ENCODE results near the gene TERT. TPM values are rescaled to one million over a fixed set of nuclear protein-coding genes. Genes with fewer than 3 reads are reported as not detected.

The TERT gene
- total RNA-seq, 3 donors from 2014 or later = under 0.01 TPM; not detected in 2

- no peak overlapping the region for H3K27ac ChIP-seq
- H3K4me1 ChIP-seq = no peaks in the 10 kb centered on the region
- TF ChIP-seq POLR2AphosphoS5 (IDR thresholded peaks at IDR 0.05) (no peak), CTCF (IDR thresholded peaks at IDR 0.05) (no peak), POLR2A (IDR thresholded peaks at IDR 0.05) (no peak)
- intact Hi-C loops (cut with DNase I; ENCODE audit: low total_unique reads) = no loop called here
- peaks cover 11 to 21% of the 10 kb centered on the region in 2 donors for H3K9me3 ChIP-seq
- no peaks in the 10 kb centered on the region for H3K36me3 ChIP-seq
- peak in 1 of 2 donors; percentile 50 for DNase-seq (ENCODE audit: low spot score in 2 of 2)
- no peak overlapping the region for H3K4me3 ChIP-seq
- no peaks in the 10 kb centered on the region for H3K27me3 ChIP-seq
Measured at GRCh38 chr5:1282131-1282992, 12.5 kb downstream of the TERT start.

- H3K9me3 ChIP-seq = peaks cover 11 to 21% of the 10 kb centered on the region in 2 donors
- no peak for TF ChIP-seq POLR2AphosphoS5 (IDR thresholded peaks at IDR 0.05)
- TF ChIP-seq POLR2A (IDR thresholded peaks at IDR 0.05) = no peak
- TF ChIP-seq CTCF (IDR thresholded peaks at IDR 0.05) = no peak
- no peak overlapping the region for H3K27ac ChIP-seq
- no peak for DNase-seq (ENCODE audit: low spot score in 2 of 2)
- intact Hi-C loops (cut with DNase I; ENCODE audit: low total_unique reads) = no loop called here
- no peaks in the 10 kb centered on the region for H3K27me3 ChIP-seq
- no peaks in the 10 kb centered on the region for H3K4me1 ChIP-seq
- no peak overlapping the region for H3K4me3 ChIP-seq
- no peaks in the 10 kb centered on the region for H3K36me3 ChIP-seq
Measured at GRCh38 chr5:1281038-1281882, 13.6 kb downstream of the TERT start.

GRCh38 chr5:1280177-1281037 lies 14.5 kb downstream of the TERT start:
- H3K4me3 ChIP-seq = no peak overlapping the region
- H3K9me3 ChIP-seq = peaks cover 11 to 21% of the 10 kb centered on the region in 2 donors
- no peaks in the 10 kb centered on the region for H3K4me1 ChIP-seq
- no peak overlapping the region for H3K27ac ChIP-seq
- TF ChIP-seq POLR2A (IDR thresholded peaks at IDR 0.05) (no peak), CTCF (IDR thresholded peaks at IDR 0.05) (no peak), POLR2AphosphoS5 (IDR thresholded peaks at IDR 0.05) (no peak)
- no peaks in the 10 kb centered on the region for H3K36me3 ChIP-seq
- no peak for DNase-seq (ENCODE audit: low spot score in 2 of 2)
- intact Hi-C loops (cut with DNase I; ENCODE audit: low total_unique reads) = no loop called here
- H3K27me3 ChIP-seq = no peaks in the 10 kb centered on the region

DNA sequence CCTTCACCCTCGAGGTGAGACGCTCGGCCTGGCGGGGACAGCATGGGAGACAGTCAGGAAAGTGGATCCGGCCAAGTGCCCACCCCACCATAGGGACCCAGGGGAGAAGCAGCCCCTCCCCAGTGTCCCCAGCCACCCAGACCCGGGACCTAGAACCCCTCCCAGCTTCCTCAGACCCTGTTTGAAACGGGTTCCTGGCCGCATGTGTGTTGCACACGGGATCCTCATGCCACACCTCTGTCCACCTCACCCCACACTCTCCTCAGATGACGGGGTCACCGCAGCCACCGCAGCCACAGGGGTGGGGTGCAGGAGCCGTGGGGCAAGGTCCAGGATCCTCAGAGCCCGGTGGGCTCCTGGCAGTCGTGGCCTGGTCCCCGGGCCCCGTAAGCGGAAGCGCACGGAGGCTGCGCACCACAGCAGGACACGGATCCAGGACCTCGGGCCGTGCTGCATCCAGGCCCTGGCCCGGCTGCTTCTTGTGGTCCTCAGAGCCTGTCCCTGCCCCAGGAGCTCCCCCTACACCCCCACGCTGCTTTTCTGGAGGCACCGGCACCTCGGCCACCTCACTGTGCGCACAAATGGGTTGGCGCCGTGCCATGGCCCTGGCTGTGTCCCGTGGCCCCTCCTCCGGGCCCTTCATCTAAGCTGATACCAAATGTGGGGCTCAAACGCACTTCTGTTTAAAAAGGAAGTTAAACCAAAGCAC lies 15.3 kb downstream of the TERT start:
- TF ChIP-seq POLR2A (IDR thresholded peaks at IDR 0.05) (no peak), CTCF (IDR thresholded peaks at IDR 0.05) (no peak), POLR2AphosphoS5 (IDR thresholded peaks at IDR 0.05) (no peak)
- no peaks in the 10 kb centered on the region for H3K27me3 ChIP-seq
- H3K4me1 ChIP-seq = no peaks in the 10 kb centered on the region
- H3K4me3 ChIP-seq = no peak overlapping the region
- peaks cover 11 to 21% of the 10 kb centered on the region in 2 donors for H3K9me3 ChIP-seq
- no peak overlapping the region for H3K27ac ChIP-seq
- H3K36me3 ChIP-seq = no peaks in the 10 kb centered on the region
- no peak for DNase-seq (ENCODE audit: low spot score in 2 of 2)
- intact Hi-C loops (cut with DNase I; ENCODE audit: low total_unique reads) = no loop called here

All from breast epithelium (tissue), 4 donors.